ENCODE measurements around the gene COA7. TPM values are rescaled to one million over a fixed set of nuclear protein-coding genes. Genes with fewer than 3 reads are reported as not detected.

COA7 gene
- total and polyA plus RNA-seq, 10 of the 15 experiments (the other 5 are each of a cell fraction or from before 2014, with no cell fraction given): 7.5 to 20.2 (median 15.4) TPM

DNA sequence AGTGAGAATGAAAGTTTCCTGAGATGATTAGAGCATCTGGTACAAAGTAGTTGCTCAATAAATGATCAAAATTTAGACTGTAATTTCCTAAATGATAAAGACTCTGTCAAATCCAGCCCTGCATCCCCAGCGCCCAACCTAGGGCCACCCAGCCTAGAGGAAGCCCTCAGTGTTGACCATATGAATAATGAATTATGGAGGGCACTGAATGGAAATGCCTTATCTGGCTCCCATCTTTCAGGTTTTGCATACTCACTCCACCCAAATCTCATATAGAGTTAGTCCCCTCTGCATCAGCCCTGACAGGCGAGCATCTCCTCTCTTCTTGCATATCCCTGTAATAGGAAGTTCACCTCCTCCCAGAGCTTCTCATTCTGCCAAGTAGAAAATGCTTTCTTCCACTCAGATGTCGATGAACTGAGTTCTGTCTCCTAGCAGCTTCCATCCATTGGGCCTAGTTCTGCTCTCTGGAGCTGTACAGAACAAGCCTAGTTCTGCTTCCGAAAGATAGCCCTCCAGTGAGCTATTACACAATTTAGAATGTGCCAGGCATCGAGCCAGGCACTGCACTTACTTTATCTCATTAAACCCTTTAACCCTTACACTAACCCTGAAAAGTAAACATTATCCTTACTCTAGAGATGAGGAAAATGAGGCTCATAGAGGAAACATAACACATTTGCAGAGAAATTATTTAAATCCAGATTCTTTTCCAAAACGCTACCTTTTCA, 20.9 kb downstream of the COA7 start:
- no peaks in the 10 kb centered on the region for H3K9me3 ChIP-seq (replicated peaks; ENCODE audit: control insufficient read depth, insufficient read depth, low read length)
- ATAC-seq: no peak
- H3K27me3 ChIP-seq (replicated peaks in 1 of 2; ENCODE audit: control insufficient read depth in 2 of 2, insufficient read depth in 2 of 2, low read length in 1 of 2): no peaks in the 10 kb centered on the region
- BruUV-seq (replicated peaks): no TSS peak
- intact Hi-C loops (cut with micrococcal nuclease; ENCODE audit: unreplicated experiment) (no loop called here), in situ Hi-C loops (cut with MboI) (no loop called here)
- H3K4me2 ChIP-seq (ENCODE audit: control insufficient read depth, insufficient read depth): no peak overlapping the region
- ChIA-PET RAD21 (ENCODE audit: unreplicated experiment) (no interaction called here), SMC1A (ENCODE audit: uncharacterized antibody, unreplicated experiment) (interaction anchor here (0.6 to 1.4 kb wide), 3 partner anchors 9 to 260 kb away, joined by 3 to 4 read pairs (median 3); no protein-coding TSS in a partner anchor), CTCF (interaction anchor here (0.9 to 2.5 kb wide), 2 partner anchors 9 to 272 kb away, joined by 5 to 7 read pairs; partner anchors contain the start of gene PRPF38A), POLR2A (no interaction called here)
- no peaks in the 10 kb centered on the region for H3K36me3 ChIP-seq (ENCODE audit: control insufficient read depth in 2 of 2, insufficient read depth in 2 of 2, low read length in 1 of 2)
- no peak overlapping the region for H3K9ac ChIP-seq (ENCODE audit: control insufficient read depth, insufficient read depth, low read length)
- FAIRE-seq: no peak
- no peaks in the 10 kb centered on the region for H3K4me1 ChIP-seq (ENCODE audit: control insufficient read depth, insufficient read depth, low read length)
- no peak for DNase-seq (ENCODE audit: low read depth, low spot score)
- H3K27ac ChIP-seq (ENCODE audit: control insufficient read depth, insufficient read depth): no peak overlapping the region
- WGBS (ENCODE audit: insufficient coverage, insufficient replicate concordance, low lambda C conversion rate, missing lambda C conversion rate): 81% methylated on average over 6 of the region's 6 CpGs
- no peak for TF ChIP-seq POLR2A (IDR thresholded peaks at IDR 0.05; ENCODE audit: low read depth, low read length)
- no peak for TF ChIP-seq RAD21 (IDR thresholded peaks at IDR 0.05; ENCODE audit: insufficient read depth, low read depth, low read length)
- no peak for TF ChIP-seq JUND (IDR thresholded peaks at IDR 0.05; ENCODE audit: low read depth, low read length)
- TF ChIP-seq CEBPB (IDR thresholded peaks at IDR 0.05; ENCODE audit: borderline replicate concordance in 1 of 2, low read depth in 2 of 2, low read length in 2 of 2): no peak
- TF ChIP-seq CREM (IDR thresholded peaks at IDR 0.05; ENCODE audit: low read depth): no peak
- TF ChIP-seq PAX8 (IDR thresholded peaks at IDR 0.05): no peak
- no peak for TF ChIP-seq CBX5 (IDR thresholded peaks at IDR 0.05; ENCODE audit: low read depth)
- no peak for TF ChIP-seq TCF7 (IDR thresholded peaks at IDR 0.05; ENCODE audit: borderline replicate concordance)
- TF ChIP-seq, protein P1, sequence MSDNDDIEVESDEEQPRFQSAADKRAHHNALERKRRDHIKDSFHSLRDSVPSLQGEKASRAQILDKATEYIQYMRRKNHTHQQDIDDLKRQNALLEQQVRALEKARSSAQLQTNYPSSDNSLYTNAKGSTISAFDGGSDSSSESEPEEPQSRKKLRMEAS (IDR thresholded peaks at IDR 0.05; ENCODE audit: low read depth, low read length): no peak
- no peak for TF ChIP-seq EP300 (IDR thresholded peaks at IDR 0.05; ENCODE audit: borderline replicate concordance in 1 of 2, control insufficient read depth in 1 of 2, low read depth in 2 of 2, low read length in 2 of 2)
- no peak for TF ChIP-seq RAD51 (IDR thresholded peaks at IDR 0.05)
- no peak for TF ChIP-seq NRF1 (conservative IDR thresholded peaks at IDR 0.05; ENCODE audit: low read depth, low read length)
- H3K79me2 ChIP-seq (ENCODE audit: control insufficient read depth, insufficient read depth, low read length): no peaks in the 10 kb centered on the region
- H2AFZ ChIP-seq (ENCODE audit: control insufficient read depth, low read depth, low read length): no peak overlapping the region
- no peaks in the 10 kb centered on the region for H4K20me1 ChIP-seq (ENCODE audit: control insufficient read depth, insufficient read depth)
- H3K4me3 ChIP-seq: no peak overlapping the region
